Activated naive CD8-positive, alpha-beta T cell treated with anti-CD3 and anti-CD28 coated beads, Interleukin-2, amount 50 U/mL, for 16 hours (primary cell): ENCODE measurements around the gene APLF.
A peak's percentile ranks its signal among the peaks of the same experiment; 100 is the strongest.

Experiments
- DNase-seq: peaks from one replicate; pipeline ENCODE4 v3.0.0-alpha.2; 2020; ENCODE audit warnings: low read depth, low spot score

The APLF gene

DNA sequence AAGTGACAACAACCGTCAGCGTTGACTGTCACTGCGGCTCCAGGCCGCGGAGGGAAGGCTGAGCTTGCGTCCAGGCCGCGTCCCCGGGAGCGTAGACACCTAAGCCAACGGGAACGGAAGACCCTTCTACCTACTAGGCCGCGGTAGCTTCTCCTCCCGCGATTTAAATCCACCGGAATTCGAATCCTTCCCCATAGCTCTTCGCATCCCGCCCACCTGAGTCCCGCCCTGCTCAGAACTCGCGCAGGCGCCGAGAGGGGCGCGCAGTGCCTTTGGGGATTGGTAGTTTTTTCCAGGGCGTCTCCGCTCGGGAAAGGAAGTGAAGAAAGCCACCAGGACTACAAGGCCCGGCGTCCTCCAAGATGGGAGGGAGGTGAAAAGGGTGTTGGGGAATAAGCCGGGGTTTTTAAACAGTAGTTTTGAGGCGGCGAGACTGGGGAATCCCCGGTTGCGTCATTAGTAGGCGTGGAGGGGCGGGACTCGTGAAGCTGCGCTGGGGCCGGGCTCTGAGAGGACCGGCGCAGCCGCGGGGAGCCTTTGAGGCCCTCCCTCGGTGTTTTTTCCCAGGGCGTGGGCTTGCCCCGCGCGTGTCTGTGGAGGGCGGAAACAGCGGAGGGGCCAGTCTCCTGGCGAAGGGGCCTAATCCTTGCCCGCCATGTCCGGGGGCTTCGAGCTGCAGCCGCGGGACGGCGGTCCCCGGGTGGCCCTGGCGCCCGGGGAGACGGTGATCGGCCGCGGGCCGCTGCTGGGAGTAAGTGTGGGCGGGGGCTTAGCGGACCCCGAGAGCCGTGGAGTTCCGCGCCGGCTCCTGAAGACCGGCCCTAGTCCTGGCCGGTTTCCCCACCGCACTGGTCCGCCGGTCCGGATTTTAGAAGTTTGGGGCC lies at the start of gene APLF, which contains the start of gene FBXO48:
TSS of gene APLF (plus strand) at position 509 of the 884 bp plus-strand sequence. CDS start at position 656, 147 bp downstream.
TSS of gene FBXO48 (minus strand) at position 218 of the 884 bp plus-strand sequence. CDS start 2,149 bp downstream, outside the sequence.
- DNase-seq = peak; percentile 98

- no peak for DNase-seq
Measured at GRCh38 chr2:68417926-68418325, 49.5 kb upstream of the APLF start.

DNA sequence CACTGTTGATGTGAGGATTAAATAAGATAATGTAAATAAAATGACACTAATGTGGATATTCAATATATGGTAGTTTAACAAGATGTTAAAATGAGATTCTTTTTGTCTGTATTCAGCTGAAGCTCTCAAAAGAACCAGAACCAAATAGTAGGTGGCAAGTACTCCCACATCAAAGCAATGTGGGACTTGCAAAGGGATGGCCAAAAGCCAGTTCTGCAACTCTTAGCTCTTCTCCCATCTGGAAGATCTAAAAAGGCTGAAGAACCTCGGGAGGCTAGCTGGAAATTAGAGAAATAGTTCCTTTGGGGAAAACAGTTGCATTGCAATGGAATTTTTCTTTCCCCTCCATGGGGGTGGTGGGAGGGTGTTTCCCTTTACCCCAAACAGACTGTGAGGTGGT lies 49.0 kb upstream of the APLF start:
- DNase-seq = no peak

GRCh38 chr2:68418855-68419254 lies 48.5 kb upstream of the APLF start:
- DNase-seq = no peak

DNA sequence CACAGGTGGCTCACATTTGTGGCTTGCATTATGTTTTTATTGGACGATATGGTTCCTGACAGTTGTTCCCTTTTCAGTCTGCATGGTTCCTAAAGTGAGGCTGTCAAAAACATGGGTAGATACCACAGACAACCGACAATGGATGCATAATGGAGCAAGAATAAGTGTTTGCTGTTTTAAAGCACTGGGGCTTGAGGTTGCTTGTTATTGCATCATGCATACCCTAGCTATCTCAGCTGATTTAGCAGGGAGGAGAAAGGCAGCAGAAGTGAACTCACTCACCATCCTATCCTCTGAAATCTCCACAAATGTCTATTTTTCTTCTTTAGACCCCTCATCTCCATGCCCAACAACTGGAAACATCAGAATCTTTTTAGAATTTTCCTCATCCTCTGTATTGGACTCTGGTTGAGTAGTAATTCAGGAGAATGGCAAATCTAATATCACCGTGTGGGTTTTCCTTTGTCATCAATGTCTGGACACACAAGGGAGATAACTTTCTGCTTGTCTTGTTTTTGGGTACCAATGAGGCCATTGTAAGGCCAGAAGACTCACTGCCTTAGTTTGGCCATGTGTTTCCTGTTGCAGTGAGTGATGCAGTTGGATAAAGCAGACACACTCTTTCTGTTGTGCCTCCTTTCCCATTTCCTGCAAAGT lies 47.0 kb upstream of the APLF start:
- no peak for DNase-seq

DNA sequence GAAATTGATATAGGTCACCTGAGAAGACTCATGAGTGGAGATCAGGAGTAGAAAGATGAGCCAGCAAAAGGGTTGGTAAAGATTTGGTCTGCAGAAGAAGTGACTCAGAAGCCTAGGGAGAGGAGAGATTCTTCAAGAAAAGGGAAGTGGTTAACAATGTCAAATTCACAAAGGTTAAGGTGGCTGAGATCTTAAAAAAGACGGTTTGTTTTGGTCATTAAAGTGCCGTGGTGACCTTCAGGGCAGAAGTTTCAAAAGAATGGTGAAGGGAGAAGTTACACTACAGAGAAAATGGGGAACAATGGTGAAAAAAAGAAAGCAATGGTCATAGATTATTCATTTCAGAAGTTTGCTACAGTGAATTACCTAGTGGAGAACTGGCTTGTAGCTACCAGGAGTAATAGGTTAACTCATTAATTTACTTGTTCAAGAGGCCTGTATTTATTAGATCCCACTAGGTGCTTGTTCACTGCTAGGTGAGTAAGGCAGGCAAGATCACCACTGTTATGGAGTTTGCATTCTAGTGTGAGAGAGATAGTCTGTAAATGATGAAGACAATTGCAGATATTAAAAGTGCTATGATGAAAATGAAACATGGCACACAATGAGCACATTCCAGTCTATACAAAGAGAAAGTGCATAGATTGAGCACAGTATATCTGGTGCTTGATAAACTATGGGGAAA lies 43.3 kb upstream of the APLF start:
- DNase-seq = no peak

GRCh38 chr2:68425503-68425902 lies 41.9 kb upstream of the APLF start:
- no peak for DNase-seq

DNA sequence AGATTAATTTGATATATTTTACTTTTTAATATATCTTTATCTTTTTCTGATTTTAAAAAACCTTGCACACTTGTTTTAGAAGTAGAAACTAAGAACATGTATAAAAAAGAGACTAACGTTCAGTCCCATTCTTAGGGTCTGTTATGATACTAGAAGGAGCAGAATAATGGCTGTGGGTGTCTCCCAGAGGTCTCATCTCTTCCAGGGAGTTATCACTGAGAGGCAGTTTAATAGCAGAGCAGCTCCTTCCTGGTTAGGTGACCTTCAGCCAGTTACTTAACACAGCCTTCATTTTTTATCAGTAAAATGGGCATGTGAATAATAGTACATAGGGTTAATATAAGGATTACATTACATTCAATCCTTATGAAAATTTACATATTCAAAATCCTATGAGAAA lies 40.9 kb upstream of the APLF start:
- DNase-seq = no peak

GRCh38 chr2:68426848-68427579 lies 40.4 kb upstream of the APLF start:
- DNase-seq = no peak

DNA sequence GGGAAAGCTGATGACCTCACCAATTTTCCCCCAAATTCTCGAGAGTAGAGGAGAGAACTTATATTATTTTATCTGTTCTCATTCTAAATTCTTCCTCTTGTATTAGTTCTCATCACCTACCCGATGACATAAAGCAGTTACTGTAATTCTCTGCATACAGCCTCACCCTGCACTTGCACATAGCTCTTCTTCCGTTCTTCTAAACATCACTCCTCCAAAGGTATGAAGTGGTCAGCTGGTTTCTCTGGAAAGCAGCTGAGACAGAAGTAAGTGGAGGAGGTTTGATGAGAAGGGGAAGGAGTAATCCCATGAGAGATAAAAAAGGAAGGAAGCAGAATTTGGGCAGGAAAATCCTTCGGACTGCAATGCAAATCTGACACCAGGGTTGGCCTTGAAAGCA lies 39.3 kb upstream of the APLF start:
- no peak for DNase-seq

DNA sequence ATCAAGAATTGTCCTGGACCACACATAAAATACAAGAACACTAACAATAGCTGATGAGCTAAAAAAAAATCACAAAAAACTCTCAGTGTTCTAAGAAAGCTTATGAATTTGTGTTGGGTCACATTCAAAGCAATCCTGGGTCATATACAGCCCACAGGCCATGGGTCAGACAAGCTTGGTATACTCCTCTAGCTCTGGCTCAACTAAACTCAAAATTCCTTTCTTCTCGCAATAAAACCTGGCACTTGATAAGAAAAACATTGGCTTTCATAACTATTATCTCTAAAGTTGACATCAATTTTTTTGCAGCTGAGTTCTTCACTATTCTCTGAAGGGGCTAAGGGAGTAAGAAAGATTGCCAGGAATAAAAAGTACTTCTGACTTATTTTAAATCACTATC lies 38.6 kb upstream of the APLF start:
- no peak for DNase-seq

- no peak for DNase-seq
Measured at GRCh38 chr2:68429311-68429826, 38.0 kb upstream of the APLF start.

GRCh38 chr2:68431316-68431972 lies 35.9 kb upstream of the APLF start:
- no peak for DNase-seq

DNA sequence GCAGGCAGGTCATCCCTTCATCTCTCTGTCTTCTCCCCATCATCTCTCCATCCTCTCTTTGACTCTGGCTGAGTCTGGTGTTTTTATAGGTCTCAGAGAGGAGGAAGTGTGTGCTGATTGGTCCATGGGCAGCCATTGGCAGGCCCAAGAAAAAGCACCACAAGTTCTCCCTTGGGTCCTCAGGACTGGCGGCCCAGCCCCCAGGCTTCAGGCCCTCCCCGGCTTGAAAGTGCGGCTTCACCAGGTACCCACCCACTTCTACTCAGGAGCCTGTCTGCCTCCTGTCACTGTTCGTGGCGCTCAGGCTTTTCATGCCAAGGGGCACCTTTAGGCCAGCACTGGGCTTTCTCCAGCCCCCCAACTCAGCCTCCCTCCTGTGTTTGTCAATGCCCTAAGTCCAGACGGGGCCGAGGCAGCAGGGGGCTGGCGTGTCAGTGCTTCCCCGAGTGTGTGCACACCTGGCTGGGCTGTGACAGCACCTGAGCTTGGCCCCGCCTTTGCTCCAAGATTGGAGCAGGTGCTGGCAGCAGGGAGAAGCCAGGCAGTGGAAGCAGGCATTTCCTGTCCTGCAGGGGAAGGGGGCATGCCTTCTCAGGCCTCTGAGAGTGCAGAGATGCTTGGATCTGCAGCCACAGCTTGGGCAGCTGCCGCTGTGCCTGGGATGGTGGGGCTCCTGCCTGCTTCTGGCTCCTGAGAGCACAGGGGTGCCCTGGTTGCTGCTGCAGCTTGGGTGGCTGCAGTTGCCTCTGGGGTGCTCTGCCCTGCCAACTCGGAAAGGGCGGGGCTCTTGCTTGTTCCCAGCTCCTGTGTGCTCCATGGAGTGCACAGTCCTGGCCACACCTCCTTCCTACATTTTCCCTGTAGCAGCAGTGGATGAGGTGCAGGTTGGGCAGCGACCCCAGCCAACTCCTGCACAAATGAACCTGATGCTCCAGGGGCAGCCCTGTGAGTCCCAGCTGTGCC lies 34.4 kb upstream of the APLF start:
- DNase-seq = no peak

GRCh38 chr2:68434981-68435380 lies 32.4 kb upstream of the APLF start:
- no peak for DNase-seq

DNA sequence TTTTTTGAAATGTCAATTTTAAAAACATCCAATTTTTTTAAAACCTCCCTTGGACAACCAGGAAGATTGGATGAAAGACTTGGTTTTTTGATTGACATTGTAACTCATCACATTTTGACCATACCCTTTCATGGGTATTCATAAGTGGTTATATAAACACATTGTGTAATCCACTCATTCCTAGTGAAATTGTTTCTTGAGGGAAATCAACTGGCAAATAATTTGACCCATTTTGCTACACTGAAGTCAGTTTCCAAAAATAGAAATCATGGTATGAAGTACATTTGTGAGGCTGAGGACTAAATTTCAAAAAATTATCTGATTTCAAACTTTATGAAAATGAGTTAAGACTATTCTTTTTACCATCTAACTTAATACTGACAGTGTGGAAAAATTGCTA lies 31.8 kb upstream of the APLF start:
- DNase-seq = no peak

GRCh38 chr2:68436270-68436669 lies 31.1 kb upstream of the APLF start:
- no peak for DNase-seq

DNA sequence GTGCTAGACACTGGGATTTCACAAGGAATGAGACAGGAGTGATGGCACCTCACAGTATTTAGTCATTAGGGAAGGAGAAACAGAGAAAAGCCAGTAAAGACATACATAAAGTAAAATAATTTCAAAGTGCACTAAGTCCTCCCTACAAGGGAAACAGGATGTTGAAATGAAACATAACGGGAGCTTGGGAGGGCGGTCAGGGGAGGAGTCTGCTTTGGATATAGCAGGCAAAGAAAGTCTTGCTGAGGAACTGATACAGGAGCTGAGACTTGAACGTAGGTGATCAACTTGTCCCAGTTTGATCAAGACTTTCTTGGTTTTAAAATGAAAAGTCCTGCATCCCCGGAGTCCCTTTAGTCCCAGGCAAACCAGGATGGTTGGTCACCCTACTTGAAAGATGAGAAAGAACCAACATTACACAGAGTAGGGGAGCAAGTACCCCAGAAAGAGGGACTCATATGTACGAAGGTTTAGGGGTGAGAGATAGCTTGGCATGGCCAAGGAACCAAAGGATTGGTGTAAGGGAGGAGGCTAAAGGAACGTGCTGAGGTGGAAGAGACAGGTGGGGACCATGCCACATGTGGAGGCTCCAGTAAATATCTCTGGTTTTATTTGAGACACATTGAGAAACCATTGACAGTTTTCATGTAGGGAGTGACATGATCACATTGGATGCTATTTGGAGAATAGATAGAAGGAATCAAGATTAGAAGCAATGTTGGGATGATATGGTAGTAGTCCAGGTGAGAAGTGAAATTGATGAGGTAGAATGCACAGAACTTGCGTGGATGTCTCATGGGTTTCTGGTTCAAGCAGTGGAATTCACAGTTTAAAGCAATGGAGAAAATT lies 28.7 kb upstream of the APLF start:
- no peak for DNase-seq
